Psoas muscle (tissue), 8 donors: ENCODE results near the gene CLEC19A. TPM values are rescaled to one million over a fixed set of nuclear protein-coding genes. Genes with fewer than 3 reads are reported as not detected.

Experiments used
- ATAC-seq, 4 donors: fragments of 200-7000 bp; cut with Tn5 transposase; one replicate each; pipeline ENCODE4 v1.9.1; 2020; ENCODE audit warnings: moderate library complexity in 3 of 4, mild to moderate bottlenecking in 2 of 4
- DNase-seq, 2 donors: peaks; one replicate each; pipeline ENCODE4 v3.0.0-alpha.2; 2020
- H3K27ac ChIP-seq: fragments of 200-600 bp; one replicate; pipeline ENCODE4 v1.8.0; 2022
- H3K27me3 ChIP-seq, 3 donors: fragments of 200-600 bp in 1 of 3; one replicate each; pipeline versions ENCODE4 v1.6.1 to v1.8.0; 2013 to 2022; ENCODE audit warnings: low read length in 2 of 3, mild to moderate bottlenecking in 2 of 3, moderate library complexity in 1 of 3; ENCODE audit not compliant: insufficient read depth in 3 of 3
- H3K36me3 ChIP-seq, 2 donors: fragments of 200-600 bp in 1 of 2; one replicate each; pipeline versions ENCODE4 v1.6.1 to v1.8.0; 2013 to 2022; ENCODE audit warnings: low read depth in 1 of 2, mild to moderate bottlenecking in 1 of 2, moderate library complexity in 1 of 2; ENCODE audit not compliant: insufficient read depth in 1 of 2
- H3K4me1 ChIP-seq: fragments of 200-600 bp; one replicate; pipeline ENCODE4 v1.8.0; 2022
- H3K4me3 ChIP-seq: fragments of 200-600 bp; one replicate; pipeline ENCODE4 v1.8.0; 2022; ENCODE audit warnings: mild to moderate bottlenecking
- H3K9me3 ChIP-seq: fragments of 200-600 bp; one replicate; pipeline ENCODE4 v1.8.0; 2022
- WGBS, 3 donors: extraction: QIAGEN DNeasy Blood & Tissue Kit; methylation state at CpG; one replicate each; pipeline versions ENCODE4 v1.1.6 to v1.1.7; 2013; 5-methylcytosine and 5-hydroxymethylcytosine counted together
- intact Hi-C, 2 donors: fragments of 100-400 bp; cut with DNase I; formaldehyde crosslinking; loops; one replicate each; pipeline versions ENCODE4 v1.11.0 to v1.14.2; 2022
- polyA plus RNA-seq, 3 donors: library from polyadenylated mRNA; stranded (reverse); fragments of 200-250 nt; gene quantifications; one replicate each; pipeline ENCODE4 v1.2.3, GENCODE V29; 2013
- total RNA-seq, 4 donors: library from RNA; stranded (reverse); fragmentation: NEBNext Ultra II Directional in 2 of 4; extraction: Animal tissue kit (Norgen Biotek cat#: 25700) in 2 of 4; gene quantifications; one replicate each; pipeline versions ENCODE4 v1.2.1 to v1.2.4, GENCODE V29; 2021 to 2023
- TF ChIP-seq, protein P1 (sequence below): fragments of 200-600 bp; IDR thresholded peaks from one replicate; pipeline ENCODE4 v1.8.0; 2022; ENCODE audit warnings: antibody characterized with exemption
- donor health status: healthy with polysubstance abuse.
- donor health status: DM: no; HTN: no; CAD: no; lungs with moderate emphysema.
- donor health status: Bipolar disorder and iron deficiency.
- donor health status: healthy.
- donor health status: DM: yes; HTN: yes; CAD: no.
- donor health status: DM: no; HTN: no; CAD: no.
- donor health status: DM: no; HTN: no; CAD: no.
- donor health status: DM: yes; HTN: yes; CAD: no.

CLEC19A gene
- total and polyA plus RNA-seq, 7 donors = not detected

DNA sequence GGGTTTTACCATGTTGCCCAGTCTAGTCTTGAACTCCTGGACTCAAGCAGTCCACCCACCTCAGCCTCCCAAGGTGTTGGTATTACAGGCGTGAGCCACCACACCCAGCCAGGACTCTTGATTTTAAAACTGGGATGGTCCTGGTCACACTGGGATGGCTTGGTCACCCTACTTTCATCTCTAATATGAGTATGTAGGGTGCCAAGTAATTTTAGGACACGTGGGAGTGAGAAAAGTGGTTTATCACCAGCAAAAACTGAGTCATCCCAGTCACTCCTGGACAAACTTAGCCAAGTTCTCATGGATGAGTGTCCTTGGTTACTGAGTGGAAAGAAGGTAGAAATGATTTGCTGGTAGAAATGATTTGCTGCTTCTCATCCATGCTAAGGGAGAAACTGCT is 9.9 kb downstream of the CLEC19A start:
- H3K4me3 ChIP-seq = no peak overlapping the region
- ATAC-seq = no peak
- 48% methylated on average over 2 of the region's 2 CpGs for WGBS, 3 donors
- TF ChIP-seq, protein P1, sequence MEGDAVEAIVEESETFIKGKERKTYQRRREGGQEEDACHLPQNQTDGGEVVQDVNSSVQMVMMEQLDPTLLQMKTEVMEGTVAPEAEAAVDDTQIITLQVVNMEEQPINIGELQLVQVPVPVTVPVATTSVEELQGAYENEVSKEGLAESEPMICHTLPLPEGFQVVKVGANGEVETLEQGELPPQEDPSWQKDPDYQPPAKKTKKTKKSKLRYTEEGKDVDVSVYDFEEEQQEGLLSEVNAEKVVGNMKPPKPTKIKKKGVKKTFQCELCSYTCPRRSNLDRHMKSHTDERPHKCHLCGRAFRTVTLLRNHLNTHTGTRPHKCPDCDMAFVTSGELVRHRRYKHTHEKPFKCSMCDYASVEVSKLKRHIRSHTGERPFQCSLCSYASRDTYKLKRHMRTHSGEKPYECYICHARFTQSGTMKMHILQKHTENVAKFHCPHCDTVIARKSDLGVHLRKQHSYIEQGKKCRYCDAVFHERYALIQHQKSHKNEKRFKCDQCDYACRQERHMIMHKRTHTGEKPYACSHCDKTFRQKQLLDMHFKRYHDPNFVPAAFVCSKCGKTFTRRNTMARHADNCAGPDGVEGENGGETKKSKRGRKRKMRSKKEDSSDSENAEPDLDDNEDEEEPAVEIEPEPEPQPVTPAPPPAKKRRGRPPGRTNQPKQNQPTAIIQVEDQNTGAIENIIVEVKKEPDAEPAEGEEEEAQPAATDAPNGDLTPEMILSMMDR = no peak
- intact Hi-C loops = no loop called here
- H3K27ac ChIP-seq = no peak overlapping the region
- H3K36me3 ChIP-seq = no peaks in the 10 kb centered on the region
- H3K9me3 ChIP-seq = no peaks in the 10 kb centered on the region
- no peak for DNase-seq
- H3K27me3 ChIP-seq = no peaks in the 10 kb centered on the region
- no peaks in the 10 kb centered on the region for H3K4me1 ChIP-seq

DNA sequence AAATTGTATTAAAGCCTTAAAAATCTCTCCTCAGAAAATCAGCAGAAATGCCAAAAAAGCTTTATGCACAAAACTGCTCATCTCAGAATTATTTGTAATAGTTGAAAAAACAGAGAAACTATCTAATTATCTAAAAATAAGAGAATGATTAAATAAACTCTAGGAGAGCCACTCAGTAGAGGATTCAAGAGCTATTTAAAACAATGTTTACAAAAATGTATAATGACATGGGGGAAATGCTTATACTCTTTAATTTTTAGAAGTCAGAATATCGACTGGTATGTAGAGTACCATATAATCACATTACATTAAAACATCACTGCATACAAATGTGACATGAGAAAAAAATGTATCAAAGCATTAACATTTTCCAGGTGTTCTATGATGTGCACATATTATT is 11.9 kb downstream of the CLEC19A start:
- Histone ChIP-seq H3K4me1 (no peaks in the 10 kb centered on the region), H3K9me3 (no peaks in the 10 kb centered on the region), H3K27ac (no peak overlapping the region), H3K27me3 (no peaks in the 10 kb centered on the region), H3K4me3 (no peak overlapping the region), H3K36me3 (no peaks in the 10 kb centered on the region)
- no peak for DNase-seq
- TF ChIP-seq, protein P1 = no peak
- intact Hi-C loops = no loop called here
- 44 to 73% (median 56%) methylated on average over 1 of the region's 1 CpG for WGBS, 3 donors
- ATAC-seq = no peak

- intact Hi-C loops = no loop called here
- ATAC-seq (no peak), DNase-seq (no peak)
- Histone ChIP-seq H3K27ac (no peak overlapping the region), H3K4me1 (no peaks in the 10 kb centered on the region), H3K27me3 (no peaks in the 10 kb centered on the region), H3K36me3 (no peaks in the 10 kb centered on the region), H3K9me3 (no peaks in the 10 kb centered on the region), H3K4me3 (no peak overlapping the region)
- TF ChIP-seq, protein P1 = no peak
- 68 to 74% (median 71%) methylated on average over 2 of the region's 2 CpGs for WGBS, 3 donors
These were observed 14.0 kb downstream of the CLEC19A start for GRCh38 chr16:19299565-19299964.

- 0 to 81% (median 43%) methylated on average over 1 of the region's 1 CpG for WGBS, 3 donors
- no peak for ATAC-seq
- DNase-seq = no peak
These were observed 16.4 kb downstream of the CLEC19A start for GRCh38 chr16:19301931-19302330.

DNA sequence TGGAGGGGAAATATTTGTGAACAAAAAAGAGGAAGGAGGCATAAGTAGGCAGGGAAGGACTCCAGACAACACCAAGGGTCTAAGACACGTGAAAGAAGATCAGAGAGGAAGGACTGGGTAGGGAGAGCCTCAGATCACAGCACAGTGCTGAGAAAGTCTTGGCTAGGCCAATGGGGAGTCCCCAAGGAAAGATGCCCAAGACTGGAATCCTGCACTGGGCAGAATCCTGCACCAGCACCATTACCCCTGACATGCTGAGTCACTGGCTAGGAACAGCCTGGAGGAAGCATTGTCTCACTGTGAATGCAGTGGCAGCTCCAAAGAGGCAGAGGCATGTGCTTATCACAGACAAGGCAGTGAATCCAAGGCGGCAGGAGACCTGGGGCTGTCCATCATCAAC is 19.2 kb downstream of the CLEC19A start:
- Histone ChIP-seq H3K27ac (no peak overlapping the region), H3K27me3 (no peaks in the 10 kb centered on the region), H3K4me1 (no peaks in the 10 kb centered on the region), H3K4me3 (no peak overlapping the region), H3K9me3 (no peaks in the 10 kb centered on the region), H3K36me3 (no peaks in the 10 kb centered on the region)
- DNase-seq (no peak), ATAC-seq (no peak)
- 52 to 59% (median 59%) methylated on average over 2 of the region's 2 CpGs for WGBS, 3 donors
- TF ChIP-seq, protein P1 = no peak
- intact Hi-C loops = no loop called here

More at GRCh38 chr16:19301931-19302330, 16.4 kb downstream of the CLEC19A start:
- no peaks in the 10 kb centered on the region for H3K36me3 ChIP-seq
- TF ChIP-seq, protein P1 = no peak
- H3K27ac ChIP-seq = no peak overlapping the region
- H3K4me1 ChIP-seq = no peaks in the 10 kb centered on the region
- H3K9me3 ChIP-seq = no peaks in the 10 kb centered on the region
- H3K27me3 ChIP-seq = no peaks in the 10 kb centered on the region
- no peak overlapping the region for H3K4me3 ChIP-seq
- intact Hi-C loops = loop anchor here in 1 of 2 donors (1.0 kb wide), 1 partner anchor 28 kb away; no protein-coding TSS in a partner anchor
